K562 (cell line): Measurements from ENCODE around the gene LAMB2.

Experiments used
- ATF1 ChIP-seq, 2 experiments: fragments of 450-650 bp in 1 of 2; IDR thresholded peaks; 2 replicates each; pipeline ENCODE4 v1.6.1; 2016; ENCODE audit warnings: missing compliant biosample characterization in 1 of 2, missing genetic modification characterization in 1 of 2
- E2F4 ChIP-seq: sonication (generic); formaldehyde crosslinking; IDR thresholded peaks from 2 replicates; pipeline ENCODE4 v1.8.0; 2022; ENCODE audit warnings: mild to moderate bottlenecking, low read depth, missing genetic modification reagents
- ILF3 ChIP-seq: fragments of 450-650 bp; IDR thresholded peaks from 2 replicates; pipeline ENCODE4 v1.6.1; 2018; ENCODE audit warnings: antibody characterized with exemption, mild to moderate bottlenecking, moderate library complexity, borderline replicate concordance
- JUNB ChIP-seq: fragments of 450-650 bp; formaldehyde crosslinking; conservative IDR thresholded peaks from 2 replicates; pipeline ENCODE4 v1.4.0; 2020; ENCODE audit warnings: mild to moderate bottlenecking
- JUND ChIP-seq, 2 experiments: IDR thresholded peaks; 2 replicates in 1 of 2; 3 replicates in 1 of 2; pipeline ENCODE4 v1.6.1; 2011; ENCODE audit warnings: borderline replicate concordance in 2 of 2, low read depth in 2 of 2, low read length in 2 of 2, improper control_type of control experiment in 1 of 2, missing biosample characterization in 1 of 2, missing genetic modification characterization in 1 of 2, missing genetic modification reagents in 1 of 2
- MEF2D ChIP-seq: conservative IDR thresholded peaks from 2 replicates; pipeline ENCODE4 v1.6.1; 2016; ENCODE audit warnings: low read depth, missing genetic modification characterization, missing compliant biosample characterization
- POLR2A ChIP-seq: fragments of 450-650 bp; conservative IDR thresholded peaks from 2 replicates; pipeline ENCODE4 v1.6.1; 2016
- RAD21 ChIP-seq, 2 experiments: fragments of 250-450 bp in 1 of 2; fragments of 450-650 bp in 1 of 2; sonication (Bioruptor Pico) in 1 of 2; formaldehyde crosslinking in 1 of 2; IDR thresholded peaks in 1 of 2; conservative IDR thresholded peaks in 1 of 2; 2 replicates each; pipeline versions ENCODE4 v1.4.0 to v1.8.0; 2020 to 2022; ENCODE audit warnings: mild to moderate bottlenecking in 2 of 2, moderate library complexity in 1 of 2
- SMC3 ChIP-seq: conservative IDR thresholded peaks from 2 replicates; pipeline ENCODE4 v1.6.1; 2011; ENCODE audit warnings: low read depth, low read length, improper control_type of control experiment; ENCODE audit not compliant: insufficient read depth
- SNIP1 ChIP-seq: fragments of 450-650 bp; IDR thresholded peaks from 2 replicates; pipeline ENCODE4 v1.7.1; 2017; ENCODE audit warnings: low read depth, mild to moderate bottlenecking
- ZBTB7A ChIP-seq: IDR thresholded peaks from 2 replicates; pipeline ENCODE4 v1.6.1; 2011; ENCODE audit warnings: low read depth, mild to moderate bottlenecking, low read length, moderate library complexity, borderline replicate concordance; ENCODE audit not compliant: control insufficient read depth
- ZC3H8 ChIP-seq: fragments of 450-650 bp; IDR thresholded peaks from 2 replicates; pipeline ENCODE4 v1.6.1; 2017
- ZNF436 ChIP-seq: fragments of 250-450, 450-650 bp; sonication (Bioruptor Pico); formaldehyde crosslinking; IDR thresholded peaks from 2 replicates; pipeline ENCODE4 v1.7.0; 2020; ENCODE audit warnings: mild to moderate bottlenecking

GRCh38 chr3:49098910-49099630 lies 33.8 kb downstream of the LAMB2 start:
- TF ChIP-seq ATF1 (CRISPR knock-in tag; IDR thresholded peaks at IDR 0.05) (no peak), ATF1 (tag; IDR thresholded peaks at IDR 0.05) (no peak), ZBTB7A (no peak), JUND (IDR thresholded peaks at IDR 0.05; ENCODE audit: borderline replicate concordance, low read depth, low read length) (no peak), JUND (tag; IDR thresholded peaks at IDR 0.05; ENCODE audit: borderline replicate concordance, low read depth, low read length) (no peak), RAD21 (CRISPR knock-in tag; conservative IDR thresholded peaks at IDR 0.05 in 1 of 2, IDR thresholded peaks at IDR 0.05 in 1 of 2) (no peak), ILF3 (no peak), E2F4 (CRISPR knock-in tag) (no peak), MEF2D (tag) (no peak), SMC3 (no peak), JUNB (CRISPR knock-in tag) (no peak), SNIP1 (no peak), ZNF436 (no peak), POLR2A (no peak), ZC3H8 (no peak)
